ENCODE results near the gene CCL13.

- TF ChIP-seq CTCF (conservative IDR thresholded peaks at IDR 0.05) (no peak), EZH2 (IDR thresholded peaks at IDR 0.05; ENCODE audit: low read depth) (no peak)
Observed at GRCh38 chr17:34387566-34387965, 31.3 kb downstream of the CCL13 start.
